ENCODE measurements around the gene CCDC85C. TPM values are rescaled to one million over a fixed set of nuclear protein-coding genes. Genes with fewer than 3 reads are reported as not detected.

The CCDC85C gene
- total RNA-seq, 1 experiment from 2014 or later: 33.2 TPM

- no peaks in the 10 kb centered on the region for H3K23me2 ChIP-seq (ENCODE audit: insufficient read length, low read depth, low read length, poor library complexity, severe bottlenecking)
- H3K23ac ChIP-seq (ENCODE audit: insufficient read length, low read depth, low read length): no peak overlapping the region
- no peak overlapping the region for H3K14ac ChIP-seq (ENCODE audit: insufficient read depth, low read length)
- peaks cover 5% of the 10 kb centered on the region for H3K79me1 ChIP-seq (ENCODE audit: insufficient read depth, low read depth, low read length, poor library complexity, severe bottlenecking)
- no peak overlapping the region for H3K4me2 ChIP-seq (ENCODE audit: insufficient read depth, insufficient read length, low read length)
- H3K9ac ChIP-seq (ENCODE audit: extremely low read depth, insufficient read length, low read length): no peak overlapping the region
- H4K8ac ChIP-seq (replicated peaks; ENCODE audit: insufficient read length, low read depth, low read length): no peak overlapping the region
- Mint-ChIP-seq H3K4me3 (no peak overlapping the region), H3K36me3 (ENCODE audit: insufficient read depth in 1 of 3, low read depth in 3 of 3) (peaks cover 12 to 46% (median 39%) of the 10 kb centered on the region in 3 experiments; a peak in 6 of 7 replicates), H3K27me3 (ENCODE audit: low read depth) (no peaks in the 10 kb centered on the region), H3K4me1 (peaks cover 36 to 41% of the 10 kb centered on the region in 2 experiments), H3K9me3 (no peaks in the 10 kb centered on the region), H3K27ac (peak overlapping the region in 2 of 3 experiments; percentile 5 to 55; a peak in 2 of 7 replicates)
- no peak overlapping the region for H3T11ph ChIP-seq (ENCODE audit: low read length)
- no peaks in the 10 kb centered on the region for H3K79me2 ChIP-seq (ENCODE audit: insufficient read depth, low read length)
- no peak for DNase-seq
- peaks cover 8% of the 10 kb centered on the region; the same call in 1 of the 2 replicates for H3K4me1 ChIP-seq (ENCODE audit: insufficient read depth, low read length)
- H2BK20ac ChIP-seq (ENCODE audit: low read depth, low read length, poor library complexity, severe bottlenecking): no peak overlapping the region
- H2BK15ac ChIP-seq (ENCODE audit: low read depth, low read length): no peak overlapping the region
- no peaks in the 10 kb centered on the region for H4K20me1 ChIP-seq (ENCODE audit: control insufficient read depth, insufficient read depth, insufficient read length)
- no peak overlapping the region for H2BK12ac ChIP-seq (ENCODE audit: insufficient read length, low read depth, low read length)
- no peak for TF ChIP-seq CTCF (conservative IDR thresholded peaks at IDR 0.05)
- H2AFZ ChIP-seq (ENCODE audit: low read length): no peak overlapping the region
- H3K9me3 ChIP-seq (ENCODE audit: control insufficient read depth, low read depth, low read length): no peaks in the 10 kb centered on the region
- H3K4ac ChIP-seq (ENCODE audit: low read depth, low read length): no peak overlapping the region
- no CpG with 5 or more reads among the region's 5 CpGs for whole genome bisulfite sequencing (ENCODE audit: extremely low coverage, insufficient read length, low lambda C conversion rate)
- H3K27me3 ChIP-seq (ENCODE audit: insufficient read depth, low read length): no peaks in the 10 kb centered on the region
- H3K56ac ChIP-seq (ENCODE audit: insufficient read length, low read depth, low read length): no peak overlapping the region
- H3K18ac ChIP-seq (ENCODE audit: insufficient read length, low read depth, low read length): no peak overlapping the region
- H3K27ac ChIP-seq (ENCODE audit: insufficient read length, low read depth, low read length): no peak overlapping the region
- H4K91ac ChIP-seq (ENCODE audit: insufficient read length, low read depth, low read length): no peak overlapping the region
- H2BK5ac ChIP-seq (ENCODE audit: insufficient read length, low read length): no peak overlapping the region
- H2BK120ac ChIP-seq (ENCODE audit: low read depth, low read length, poor library complexity, severe bottlenecking): no peak overlapping the region
- H4K5ac ChIP-seq (ENCODE audit: insufficient read length, low read depth, low read length): no peak overlapping the region
- no peak overlapping the region for H2AK5ac ChIP-seq (ENCODE audit: insufficient read length, low read length)
Measured at GRCh38 chr14:99459481-99460100, 144.4 kb downstream of the CCDC85C start.
